Activated CD4-positive, alpha-beta memory T cell treated with anti-CD3 and anti-CD28 coated beads for 36 hours (primary cell): ENCODE measurements around the gene PRKAB1. TPM values are rescaled to one million over a fixed set of nuclear protein-coding genes. Genes with fewer than 3 reads are reported as not detected.

Experiments used
- CTCF ChIA-PET: fragments of 350-600 bp; sonication (Branson Sonifier 250); formaldehyde crosslinking; loops from one replicate; lab custom pipeline; 2021; ENCODE audit warnings: antibody characterized with exemption, inconsistent platforms; lab: Charles Lee
- POLR2A ChIA-PET: fragments of 350-600 bp; sonication (Branson Sonifier 250); formaldehyde crosslinking; loops from one replicate; lab custom pipeline; 2021; ENCODE audit warnings: antibody characterized with exemption; lab: Charles Lee
- DNase-seq: peaks from one replicate; pipeline ENCODE4 v3.0.0-alpha.2; 2020
- H3K27ac Mint-ChIP-seq: one replicate; pipeline ENCODE4 v1.8.0; 2021; ENCODE audit warnings: mixed read lengths
- H3K27me3 Mint-ChIP-seq: one replicate; pipeline ENCODE4 v1.8.0; 2021; ENCODE audit warnings: mixed read lengths
- H3K36me3 Mint-ChIP-seq: one replicate; pipeline ENCODE4 v1.8.0; 2021; ENCODE audit warnings: mixed read lengths
- H3K4me1 Mint-ChIP-seq: one replicate; pipeline ENCODE4 v1.8.0; 2021; ENCODE audit warnings: low read depth, mixed read lengths
- H3K4me3 Mint-ChIP-seq: one replicate; pipeline ENCODE4 v1.8.0; 2021; ENCODE audit warnings: mild to moderate bottlenecking, mixed read lengths
- H3K9me3 Mint-ChIP-seq: one replicate; pipeline ENCODE4 v1.8.0; 2021; ENCODE audit warnings: mixed read lengths
- intact Hi-C: fragments of 100-400 bp; cut with micrococcal nuclease; formaldehyde crosslinking; loops from one replicate; pipeline ENCODE4 v1.15.1; 2023
- total RNA-seq, 2 experiments: library from RNA; stranded (reverse); gene quantifications; one replicate each; pipeline ENCODE4 v1.2.3, GENCODE V29; 2021

PRKAB1 gene
- total RNA-seq, 2 experiments from 2014 or later = 27.3 to 29.3 TPM

DNA sequence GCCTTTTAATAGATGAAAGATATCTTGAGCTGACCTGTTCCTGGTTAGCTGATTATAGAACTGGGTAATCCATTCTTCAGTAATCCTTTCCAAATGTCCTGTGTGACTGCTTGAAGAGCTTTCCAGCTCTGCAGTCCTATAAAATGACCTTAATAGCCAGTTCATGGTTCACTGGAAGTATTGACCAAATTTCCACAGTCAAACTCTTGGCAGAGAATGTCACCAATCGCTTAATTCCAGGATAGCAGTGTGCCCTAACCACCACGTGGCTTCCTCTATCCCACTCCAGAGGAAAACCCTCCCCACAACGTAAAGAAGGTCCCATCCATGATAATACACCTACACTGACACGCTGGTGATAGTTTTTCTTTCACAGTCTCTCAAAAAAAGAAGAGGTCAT lies 17.4 kb downstream of the PRKAB1 start:
- no peak for DNase-seq
- Mint-ChIP-seq H3K27me3 (no peaks in the 10 kb centered on the region), H3K36me3 (peaks cover 14% of the 10 kb centered on the region), H3K4me3 (no peak overlapping the region), H3K4me1 (peaks cover 16% of the 10 kb centered on the region), H3K9me3 (no peaks in the 10 kb centered on the region), H3K27ac (no peak overlapping the region)
- intact Hi-C loops = loop anchor here (10.0 kb wide), 1 partner anchor 99 kb away; no protein-coding TSS in a partner anchor
- ChIA-PET POLR2A (no interaction called here), CTCF (interaction anchor here (1.7 kb wide), 1 partner anchor 18 kb away, joined by 3 read pairs; the partner anchor contains the start of gene PRKAB1)

DNA sequence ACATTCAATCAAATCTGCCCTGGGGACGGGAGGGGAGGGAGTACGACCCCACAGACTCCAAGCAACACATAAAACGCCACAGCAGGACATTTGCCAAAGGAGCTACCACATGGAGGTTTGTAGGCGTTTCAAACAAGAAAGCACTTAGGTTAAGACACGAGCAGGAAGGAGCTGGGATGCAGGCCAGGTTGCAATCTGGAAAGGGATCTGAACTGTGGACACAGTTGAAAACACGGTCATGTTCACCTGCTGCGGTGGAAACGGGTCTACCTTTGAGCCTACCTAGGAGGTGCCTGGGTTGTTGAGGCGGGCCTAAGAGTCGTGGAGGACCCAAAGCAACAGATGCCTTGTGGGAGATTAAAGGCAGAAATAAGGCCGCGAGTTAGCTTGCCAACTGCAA lies 18.4 kb downstream of the PRKAB1 start:
- no peak overlapping the region for H3K27ac Mint-ChIP-seq
- H3K36me3 Mint-ChIP-seq = peaks cover 8% of the 10 kb centered on the region
- POLR2A ChIA-PET = no interaction called here
- no peaks in the 10 kb centered on the region for H3K9me3 Mint-ChIP-seq
- DNase-seq = no peak
- H3K27me3 Mint-ChIP-seq = no peaks in the 10 kb centered on the region
- H3K4me3 Mint-ChIP-seq = no peak overlapping the region
- CTCF ChIA-PET = interaction anchor here (1.7 kb wide), 1 partner anchor 19 kb away, joined by 3 read pairs; the partner anchor contains the start of gene PRKAB1
- intact Hi-C loops = loop anchor here (10.0 kb wide), 1 partner anchor 98 kb away; no protein-coding TSS in a partner anchor
- peaks cover 16% of the 10 kb centered on the region for H3K4me1 Mint-ChIP-seq

DNA sequence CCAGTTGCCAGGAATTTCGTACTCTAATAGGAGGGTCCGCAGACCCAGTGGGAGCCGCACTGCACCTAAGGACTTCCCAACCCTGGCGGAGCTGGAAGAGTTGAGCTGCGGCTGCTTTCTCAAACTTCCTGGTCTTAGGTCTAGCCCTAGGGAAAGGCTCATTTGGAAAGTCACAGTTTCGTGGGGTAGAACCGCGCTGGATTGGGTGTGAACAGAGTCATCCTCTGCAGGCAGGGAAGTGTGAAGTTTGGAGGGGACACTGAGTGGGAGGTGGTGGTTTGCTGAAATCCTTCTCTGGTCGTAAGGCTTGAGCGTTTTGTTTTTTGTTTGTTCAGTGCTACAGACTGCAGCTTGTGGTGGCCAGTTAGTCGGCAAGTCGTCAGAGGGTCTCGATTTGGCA lies 18.8 kb downstream of the PRKAB1 start:
- intact Hi-C loops = loop anchor here (10.0 kb wide), 1 partner anchor 98 kb away; no protein-coding TSS in a partner anchor
- ChIA-PET POLR2A (no interaction called here), CTCF (interaction anchor here (1.7 kb wide), 1 partner anchor 19 kb away, joined by 3 read pairs; the partner anchor contains the start of gene PRKAB1)
- Mint-ChIP-seq H3K27ac (no peak overlapping the region), H3K36me3 (peaks cover 7% of the 10 kb centered on the region), H3K4me3 (no peak overlapping the region), H3K4me1 (peaks cover 13% of the 10 kb centered on the region), H3K27me3 (no peaks in the 10 kb centered on the region), H3K9me3 (no peaks in the 10 kb centered on the region)
- DNase-seq = no peak

- no peak overlapping the region for H3K4me3 Mint-ChIP-seq
- intact Hi-C loops = loop anchor here (10.0 kb wide), 1 partner anchor 97 kb away; no protein-coding TSS in a partner anchor
- peaks cover 7% of the 10 kb centered on the region for H3K4me1 Mint-ChIP-seq
- no peak for DNase-seq
- ChIA-PET CTCF (no interaction called here), POLR2A (no interaction called here)
- H3K9me3 Mint-ChIP-seq = no peaks in the 10 kb centered on the region
- H3K27me3 Mint-ChIP-seq = no peaks in the 10 kb centered on the region
- H3K27ac Mint-ChIP-seq = no peak overlapping the region
- peaks cover 6% of the 10 kb centered on the region for H3K36me3 Mint-ChIP-seq
Observed at GRCh38 chr12:119687406-119687805, 19.5 kb downstream of the PRKAB1 start.

DNA sequence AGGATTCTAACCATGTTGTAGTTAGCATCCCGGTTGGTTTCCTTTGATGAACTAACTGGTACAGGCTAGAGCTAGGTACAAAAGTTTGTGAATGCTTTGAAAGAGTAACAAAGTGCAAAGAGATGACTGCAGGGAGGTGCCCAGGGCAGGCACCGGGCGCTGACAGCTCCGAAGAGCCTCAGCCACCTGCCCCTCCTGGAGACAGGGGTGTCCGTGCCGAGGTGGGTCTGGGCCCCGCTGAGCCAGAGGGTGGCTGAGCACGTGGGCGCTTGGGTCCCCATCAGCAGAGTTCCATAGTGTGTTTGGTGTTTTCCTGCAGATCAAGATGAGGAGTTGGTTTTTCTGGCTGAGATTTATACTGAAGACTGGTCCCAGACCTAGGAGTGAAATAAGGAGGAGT lies 19.9 kb downstream of the PRKAB1 start:
- peaks cover 6% of the 10 kb centered on the region for H3K36me3 Mint-ChIP-seq
- ChIA-PET POLR2A (no interaction called here), CTCF (no interaction called here)
- no peaks in the 10 kb centered on the region for H3K27me3 Mint-ChIP-seq
- no peak overlapping the region for H3K27ac Mint-ChIP-seq
- DNase-seq = no peak
- H3K9me3 Mint-ChIP-seq = no peaks in the 10 kb centered on the region
- intact Hi-C loops = loop anchor here (10.0 kb wide), 1 partner anchor 97 kb away; no protein-coding TSS in a partner anchor
- peaks cover 2% of the 10 kb centered on the region for H3K4me1 Mint-ChIP-seq
- no peak overlapping the region for H3K4me3 Mint-ChIP-seq

DNA sequence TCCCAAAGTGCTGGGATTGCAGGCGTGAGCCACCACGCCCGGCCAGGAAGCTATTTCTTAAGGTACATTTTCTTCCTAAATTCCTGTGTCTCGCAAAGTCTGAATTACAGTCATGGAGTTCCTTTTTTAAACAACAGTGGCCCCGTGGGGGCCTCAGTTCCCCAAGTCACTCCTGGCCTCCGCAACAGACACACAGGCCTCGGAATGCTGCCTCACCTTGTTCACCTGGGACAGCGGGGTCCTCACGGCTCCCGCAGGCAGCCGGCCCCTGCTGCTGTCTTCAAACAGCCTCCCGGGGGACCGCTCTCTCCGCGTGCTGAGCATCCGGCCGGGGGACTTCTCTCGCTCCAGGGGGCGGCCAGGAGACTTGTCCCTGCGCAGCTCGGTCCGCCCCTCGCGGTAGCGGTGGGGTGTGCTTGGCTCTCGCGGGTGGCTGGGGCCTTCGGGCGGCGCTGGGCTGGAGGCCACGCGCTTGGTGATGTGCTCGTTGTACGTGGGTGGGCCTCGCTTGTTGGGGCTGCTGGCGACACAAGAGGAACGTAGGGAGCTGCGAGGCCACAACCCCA lies 22.1 kb downstream of the PRKAB1 start:
- ChIA-PET POLR2A (no interaction called here), CTCF (interaction anchor here (0.6 kb wide), 1 partner anchor 33 kb away, joined by 5 read pairs; no protein-coding TSS in a partner anchor)
- H3K4me3 Mint-ChIP-seq = no peak overlapping the region
- no peak for DNase-seq
- no peak overlapping the region for H3K27ac Mint-ChIP-seq
- H3K9me3 Mint-ChIP-seq = no peaks in the 10 kb centered on the region
- no peaks in the 10 kb centered on the region for H3K27me3 Mint-ChIP-seq
- peaks cover 6% of the 10 kb centered on the region for H3K36me3 Mint-ChIP-seq
- H3K4me1 Mint-ChIP-seq = no peaks in the 10 kb centered on the region
- intact Hi-C loops = loop anchor here (10.0 kb wide), 1 partner anchor 95 kb away; no protein-coding TSS in a partner anchor

- Mint-ChIP-seq H3K4me3 (no peak overlapping the region), H3K4me1 (no peaks in the 10 kb centered on the region), H3K27me3 (no peaks in the 10 kb centered on the region), H3K9me3 (no peaks in the 10 kb centered on the region), H3K36me3 (peaks cover 4% of the 10 kb centered on the region), H3K27ac (no peak overlapping the region)
- DNase-seq = no peak
- CTCF ChIA-PET = interaction anchor here (0.7 kb wide), 1 partner anchor 332 kb away, joined by 3 read pairs; no protein-coding TSS in a partner anchor
- POLR2A ChIA-PET = no interaction called here
- intact Hi-C loops = no loop called here
Observed at GRCh38 chr12:119691202-119691810, 23.4 kb downstream of the PRKAB1 start.

- no peak overlapping the region for H3K27ac Mint-ChIP-seq
Observed at GRCh38 chr12:119692410-119692809, 24.5 kb downstream of the PRKAB1 start.

DNA sequence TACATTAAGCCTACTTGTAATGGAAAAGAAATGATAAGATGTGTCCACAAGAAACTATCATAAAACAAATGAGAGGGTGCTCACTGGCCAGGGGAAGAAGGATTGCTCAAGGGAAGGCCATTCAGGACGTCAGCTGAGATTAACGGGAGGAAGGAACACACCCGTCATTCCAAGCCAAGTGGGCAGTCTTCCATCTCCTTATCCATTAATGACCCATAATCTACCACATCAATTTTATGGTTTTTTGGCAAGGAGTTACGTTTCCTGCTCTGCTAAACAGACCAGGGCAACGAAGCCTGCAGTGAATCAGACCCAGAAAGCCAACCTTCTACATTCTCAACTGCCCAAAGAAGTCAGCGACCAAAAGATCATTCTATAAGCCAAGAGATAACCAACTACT lies 25.1 kb downstream of the PRKAB1 start:
- no peak overlapping the region for H3K4me3 Mint-ChIP-seq
- no peaks in the 10 kb centered on the region for H3K4me1 Mint-ChIP-seq
- H3K9me3 Mint-ChIP-seq = no peaks in the 10 kb centered on the region
- DNase-seq = no peak
- peaks cover 6% of the 10 kb centered on the region for H3K36me3 Mint-ChIP-seq
- H3K27me3 Mint-ChIP-seq = no peaks in the 10 kb centered on the region
- ChIA-PET POLR2A (no interaction called here), CTCF (no interaction called here)
- H3K27ac Mint-ChIP-seq = no peak overlapping the region
- intact Hi-C loops = no loop called here

More at GRCh38 chr12:119692410-119692809, 24.5 kb downstream of the PRKAB1 start:
- Mint-ChIP-seq H3K36me3 (peaks cover 6% of the 10 kb centered on the region), H3K9me3 (no peaks in the 10 kb centered on the region), H3K4me1 (no peaks in the 10 kb centered on the region), H3K27me3 (no peaks in the 10 kb centered on the region), H3K4me3 (no peak overlapping the region)
- DNase-seq = no peak
- POLR2A ChIA-PET = no interaction called here
- CTCF ChIA-PET = no interaction called here
- intact Hi-C loops = no loop called here

- no peak for DNase-seq
- peaks cover 5% of the 10 kb centered on the region for H3K36me3 Mint-ChIP-seq
- ChIA-PET POLR2A (no interaction called here), CTCF (no interaction called here)
- no peaks in the 10 kb centered on the region for H3K27me3 Mint-ChIP-seq
- H3K4me1 Mint-ChIP-seq = no peaks in the 10 kb centered on the region
- H3K4me3 Mint-ChIP-seq = no peak overlapping the region
- no peak overlapping the region for H3K27ac Mint-ChIP-seq
- H3K9me3 Mint-ChIP-seq = no peaks in the 10 kb centered on the region
- intact Hi-C loops = no loop called here
Observed at GRCh38 chr12:119693511-119693910, 25.6 kb downstream of the PRKAB1 start.

GRCh38 chr12:119694111-119694510 lies 26.2 kb downstream of the PRKAB1 start:
- intact Hi-C loops = no loop called here

GRCh38 chr12:119695034-119695433 lies 27.1 kb downstream of the PRKAB1 start:
- no peaks in the 10 kb centered on the region for H3K4me1 Mint-ChIP-seq
- H3K27ac Mint-ChIP-seq = no peak overlapping the region

More at GRCh38 chr12:119694111-119694510, 26.2 kb downstream of the PRKAB1 start:
- DNase-seq = no peak
- H3K36me3 Mint-ChIP-seq = peaks cover 5% of the 10 kb centered on the region
- H3K27ac Mint-ChIP-seq = no peak overlapping the region
- CTCF ChIA-PET = no interaction called here
- H3K27me3 Mint-ChIP-seq = no peaks in the 10 kb centered on the region
- POLR2A ChIA-PET = no interaction called here
- H3K9me3 Mint-ChIP-seq = no peaks in the 10 kb centered on the region
- H3K4me1 Mint-ChIP-seq = no peaks in the 10 kb centered on the region
- H3K4me3 Mint-ChIP-seq = no peak overlapping the region

More at GRCh38 chr12:119695034-119695433, 27.1 kb downstream of the PRKAB1 start:
- H3K9me3 Mint-ChIP-seq = no peaks in the 10 kb centered on the region
- intact Hi-C loops = no loop called here
- H3K27me3 Mint-ChIP-seq = no peaks in the 10 kb centered on the region
- H3K36me3 Mint-ChIP-seq = peaks cover 5% of the 10 kb centered on the region
- ChIA-PET CTCF (interaction anchor here (1.0 to 1.5 kb wide), 2 partner anchors 16 to 208 kb away, joined by 4 read pairs; no protein-coding TSS in a partner anchor), POLR2A (no interaction called here)
- no peak overlapping the region for H3K4me3 Mint-ChIP-seq
- DNase-seq = no peak
